Peyer's patch (tissue), 4 donors: ENCODE results near the gene DAPK1.

Experiments used
- CTCF ChIP-seq, 6 experiments: fragments of 450-650 bp in 4 of 6; fragments of 200-600 bp in 2 of 6; sonication (generic) in 1 of 6; IDR thresholded peaks; one replicate each; pipeline ENCODE4 v1.5.1; 2017 to 2019; ENCODE audit warnings: antibody characterized with exemption in 6 of 6, mild to moderate bottlenecking in 3 of 6, moderate library complexity in 1 of 6
- POLR2A ChIP-seq, 2 donors: fragments of 450-650 bp; IDR thresholded peaks; one replicate each; pipeline ENCODE4 v1.5.1; 2017; ENCODE audit warnings: antibody characterized with exemption in 2 of 2, mild to moderate bottlenecking in 2 of 2, moderate library complexity in 2 of 2

DNA sequence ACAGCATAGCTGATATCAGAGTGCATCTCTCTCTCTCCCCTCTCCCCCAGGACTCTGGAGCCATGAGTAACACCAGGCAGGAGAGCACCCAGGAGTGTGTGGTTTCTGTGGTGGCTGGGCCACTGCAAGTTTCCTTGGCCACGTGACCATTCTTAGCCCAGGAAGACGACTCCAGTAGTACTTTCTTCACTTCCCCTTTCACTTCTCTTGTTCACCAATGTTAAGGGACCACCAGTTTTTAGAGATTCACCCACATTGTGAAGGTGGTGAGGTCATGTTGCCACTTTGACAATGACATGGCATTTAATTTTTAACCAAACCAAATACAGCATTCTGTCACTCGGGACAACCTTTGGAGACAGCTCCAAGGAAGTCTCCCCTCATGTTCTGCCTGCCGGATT, 17.9 kb upstream of the DAPK1 start:
- TF ChIP-seq CTCF (IDR thresholded peaks at IDR 0.05), result no peak
- TF ChIP-seq POLR2A (IDR thresholded peaks at IDR 0.05), result no peak
